Measurements from ENCODE around the gene SLC31A2. TPM values are rescaled to one million over a fixed set of nuclear protein-coding genes. Genes with fewer than 3 reads are reported as not detected.

The SLC31A2 gene
- polyA plus RNA-seq, 3 donors: 82.9 to 247 (median 188) TPM

- Mint-ChIP-seq H3K4me1 (peaks cover 21% of the 10 kb centered on the region), H3K27ac (peak overlapping the region in 6 of 7 donors; percentile 20 to 92 (median 72)), H3K4me3 (no peak overlapping the region), H3K36me3 (peaks cover 87 to 93% of the 10 kb centered on the region in 2 donors), H3K27me3 (ENCODE audit: low read depth in 3 of 3) (no peaks in the 10 kb centered on the region), H3K9me3 (peaks cover 0 to 7% (median 0%) of the 10 kb centered on the region in 7 donors)
- peaks cover 0 to 5% of the 10 kb centered on the region in 2 donors for H3K4me1 ChIP-seq (ENCODE audit: control insufficient read depth in 1 of 2, insufficient read depth in 2 of 2, low read length in 2 of 2)
- no CpG with 5 or more reads among the region's 1 CpG for WGBS (ENCODE audit: insufficient coverage)
- H3K9ac ChIP-seq (ENCODE audit: insufficient read depth, low read length, poor library complexity, severe bottlenecking): no peak overlapping the region
- no peaks in the 10 kb centered on the region for H3K27me3 ChIP-seq (ENCODE audit: control insufficient read depth in 2 of 2, insufficient read depth in 2 of 2, low read length in 2 of 2)
- H3K4me2 ChIP-seq (replicated peaks; ENCODE audit: extremely low read depth, low read length, poor library complexity, severe bottlenecking): no peak overlapping the region
- peaks cover 84% of the 10 kb centered on the region for H4K20me1 ChIP-seq (ENCODE audit: insufficient read depth, low read length)
- intact Hi-C loops (cut with micrococcal nuclease): no loop called here
- H2AFZ ChIP-seq (ENCODE audit: insufficient read depth, low read depth, low read length, poor library complexity, severe bottlenecking): no peak overlapping the region
- DNase-seq: no peak
- peak overlapping the region in 1 of 2 donors; percentile 81 for H3K27ac ChIP-seq (ENCODE audit: low read depth in 1 of 2, low read length in 2 of 2)
- no peaks in the 10 kb centered on the region for H3K9me3 ChIP-seq (replicated peaks in 1 of 2; ENCODE audit: control insufficient read depth in 1 of 2, insufficient read depth in 1 of 2, low read length in 2 of 2)
- no peak overlapping the region for H3K4me3 ChIP-seq (replicated peaks in 1 of 3; ENCODE audit: low read depth in 2 of 3, low read length in 3 of 3)
- no peak for TF ChIP-seq CTCF (IDR thresholded peaks at IDR 0.05)
- peaks cover 41% of the 10 kb centered on the region for H3K79me2 ChIP-seq (ENCODE audit: insufficient read depth, low read length)
- peaks cover 96 to 100% of the 10 kb centered on the region in 2 donors for H3K36me3 ChIP-seq (replicated peaks in 1 of 2; ENCODE audit: control insufficient read depth in 1 of 2, insufficient read depth in 2 of 2, low read length in 2 of 2)
Observed at GRCh38 chr9:113178087-113178486, 27.3 kb downstream of the SLC31A2 start.

- no peak for TF ChIP-seq CTCF (IDR thresholded peaks at IDR 0.05)
- Histone ChIP-seq H3K36me3 (replicated peaks in 1 of 2; ENCODE audit: control insufficient read depth in 1 of 2, insufficient read depth in 2 of 2, low read length in 2 of 2) (peaks cover 98 to 100% of the 10 kb centered on the region in 2 donors), H3K4me1 (ENCODE audit: control insufficient read depth in 1 of 2, insufficient read depth in 2 of 2, low read length in 2 of 2) (peaks cover 0 to 5% of the 10 kb centered on the region in 2 donors), H3K4me2 (replicated peaks; ENCODE audit: extremely low read depth, low read length, poor library complexity, severe bottlenecking) (no peak overlapping the region), H3K27me3 (ENCODE audit: control insufficient read depth in 2 of 2, insufficient read depth in 2 of 2, low read length in 2 of 2) (no peaks in the 10 kb centered on the region), H4K20me1 (ENCODE audit: insufficient read depth, low read length) (peaks cover 69% of the 10 kb centered on the region), H3K4me3 (replicated peaks in 1 of 3; ENCODE audit: low read depth in 2 of 3, low read length in 3 of 3) (no peak overlapping the region), H2AFZ (ENCODE audit: insufficient read depth, low read depth, low read length, poor library complexity, severe bottlenecking) (no peak overlapping the region), H3K9ac (ENCODE audit: insufficient read depth, low read length, poor library complexity, severe bottlenecking) (no peak overlapping the region), H3K9me3 (replicated peaks in 1 of 2; ENCODE audit: control insufficient read depth in 1 of 2, insufficient read depth in 1 of 2, low read length in 2 of 2) (no peaks in the 10 kb centered on the region), H3K27ac (ENCODE audit: low read depth in 1 of 2, low read length in 2 of 2) (peak overlapping the region in 1 of 2 donors; percentile 54), H3K79me2 (ENCODE audit: insufficient read depth, low read length) (peaks cover 52% of the 10 kb centered on the region)
- DNase-seq: no peak
- intact Hi-C loops (cut with micrococcal nuclease): no loop called here
- Mint-ChIP-seq H3K27me3 (ENCODE audit: low read depth in 3 of 3) (no peaks in the 10 kb centered on the region), H3K4me3 (no peak overlapping the region), H3K36me3 (peaks cover 89 to 94% of the 10 kb centered on the region in 2 donors), H3K27ac (no peak overlapping the region), H3K4me1 (peaks cover 26% of the 10 kb centered on the region), H3K9me3 (peaks cover 0 to 7% (median 0%) of the 10 kb centered on the region in 7 donors)
- WGBS (ENCODE audit: insufficient coverage): 100% methylated on average over 1 of the region's 1 CpG
Observed at GRCh38 chr9:113179839-113180238, 29.0 kb downstream of the SLC31A2 start.

Measured in CD14-positive monocyte (primary cell).